ENCODE results near the gene GIMAP8.
"Not testable (repeated sequence)": the region's sequence is repeated elsewhere in the genome, so short reads cannot be mapped to it uniquely, and the experiment has no call there.

GRCh38 chr7:150484071-150484470, 33.6 kb downstream of the GIMAP8 start:
- TF ChIP-seq POLR2A (IDR thresholded peaks at IDR 0.05; ENCODE audit: extremely low read depth, insufficient read length); CTCF (IDR thresholded peaks at IDR 0.05; ENCODE audit: low read depth, low read length): not testable (repeated sequence)

Data from NB4 (cell line).